Neutrophil (primary cell): ENCODE results near the gene PDE6B.
"Not testable (repeated sequence)": the region's sequence is repeated elsewhere in the genome, so short reads cannot be mapped to it uniquely, and the experiment has no call there.

Experiments
- H3K27ac ChIP-seq: fragments of 200-600 bp; sonication (generic); 2 replicates; pipeline ENCODE4 v1.5.1; 2016; ENCODE audit warnings: mild to moderate bottlenecking, moderate library complexity
- H3K27me3 ChIP-seq: fragments of 200-600 bp; sonication (generic); 2 replicates; pipeline ENCODE4 v1.6.0; 2016; ENCODE audit warnings: mild to moderate bottlenecking
- H3K36me3 ChIP-seq: fragments of 200-600 bp; sonication (generic); 2 replicates; pipeline ENCODE4 v1.5.1; 2017
- H3K4me1 ChIP-seq, 2 experiments: fragments of 200-600 bp in 1 of 2; sonication (generic) in 1 of 2; 1 replicate in 1 of 2; 2 replicates in 1 of 2; pipeline versions ENCODE4 v1.5.1 to v1.6.1; 2013 to 2016; ENCODE audit warnings: low read depth in 1 of 2, low read length in 1 of 2, mild to moderate bottlenecking in 1 of 2, moderate library complexity in 1 of 2; ENCODE audit not compliant: control insufficient read depth in 1 of 2, insufficient read depth in 1 of 2
- H3K4me3 ChIP-seq, 2 experiments: fragments of 200-600 bp in 1 of 2; sonication (generic) in 1 of 2; 1 replicate in 1 of 2; 2 replicates in 1 of 2; pipeline ENCODE4 v1.5.1; 2013 to 2016; ENCODE audit warnings: low read depth in 1 of 2, low read length in 1 of 2, mild to moderate bottlenecking in 1 of 2, moderate library complexity in 1 of 2
- H3K9me3 ChIP-seq: fragments of 200-600 bp; sonication (generic); 2 replicates; pipeline ENCODE4 v1.5.1; 2016
- CTCF ChIP-seq: fragments of 200-600 bp; sonication (generic); IDR thresholded peaks from 2 replicates; pipeline ENCODE4 v1.5.1; 2016; ENCODE audit warnings: antibody characterized with exemption

PDE6B gene

GRCh38 chr4:587671-588350, 37.6 kb upstream of the PDE6B start:
- H3K27me3 ChIP-seq = peaks cover 19% of the 10 kb centered on the region
- no peak for TF ChIP-seq CTCF
- peaks cover 4% of the 10 kb centered on the region for H3K9me3 ChIP-seq

GRCh38 chr4:588351-588849, 37.0 kb upstream of the PDE6B start:
- peaks cover 4% of the 10 kb centered on the region for H3K9me3 ChIP-seq
- H3K27ac ChIP-seq = no peak overlapping the region
- no peaks in the 10 kb centered on the region for H3K4me1 ChIP-seq
- TF ChIP-seq CTCF = no peak
- no peak overlapping the region for H3K4me3 ChIP-seq
- H3K36me3 ChIP-seq = no peaks in the 10 kb centered on the region
- peaks cover 15% of the 10 kb centered on the region for H3K27me3 ChIP-seq

More at GRCh38 chr4:587671-588350, 37.6 kb upstream of the PDE6B start:
- H3K4me1 ChIP-seq = no peaks in the 10 kb centered on the region
- H3K4me3 ChIP-seq = no peak overlapping the region
- no peak overlapping the region for H3K27ac ChIP-seq
- H3K36me3 ChIP-seq = no peaks in the 10 kb centered on the region

GRCh38 chr4:589219-589963, 36.0 kb upstream of the PDE6B start:
- Histone ChIP-seq H3K27me3 (peaks cover 15% of the 10 kb centered on the region), H3K4me3 (no peak overlapping the region), H3K9me3 (no peaks in the 10 kb centered on the region), H3K4me1 (no peaks in the 10 kb centered on the region), H3K27ac (no peak overlapping the region), H3K36me3 (no peaks in the 10 kb centered on the region)
- TF ChIP-seq CTCF = no peak

- Histone ChIP-seq H3K4me1 (no peaks in the 10 kb centered on the region), H3K27ac (no peak overlapping the region), H3K36me3 (no peaks in the 10 kb centered on the region), H3K27me3 (peaks cover 15% of the 10 kb centered on the region), H3K9me3 (no peaks in the 10 kb centered on the region), H3K4me3 (no peak overlapping the region)
- TF ChIP-seq CTCF = no peak
Observed at GRCh38 chr4:590313-590841, 35.0 kb upstream of the PDE6B start.

- H3K9me3 ChIP-seq, H3K27ac ChIP-seq, H3K36me3 ChIP-seq, H3K4me3 ChIP-seq, H3K4me1 ChIP-seq: not testable (repeated sequence)
- peaks cover 14% of the 10 kb centered on the region for H3K27me3 ChIP-seq
Observed at GRCh38 chr4:592178-592577, 33.2 kb upstream of the PDE6B start.
